Ureter (tissue), 1 donor: ENCODE measurements around the gene FBXL5. TPM values are rescaled to one million over a fixed set of nuclear protein-coding genes. Genes with fewer than 3 reads are reported as not detected.
A peak's percentile ranks its signal among the peaks of the same experiment; 100 is the strongest.

Experiments used
- DNase-seq: peaks from one replicate; pipeline ENCODE4 v3.0.0-alpha.2; 2020; ENCODE audit warnings: low spot score
- total RNA-seq: library from RNA; stranded (reverse); gene quantifications from one replicate; pipeline ENCODE4 v1.2.4, GENCODE V29; 2023
- donor health status: DM: yes; HTN: yes; CAD: no.

FBXL5 gene, protein sequence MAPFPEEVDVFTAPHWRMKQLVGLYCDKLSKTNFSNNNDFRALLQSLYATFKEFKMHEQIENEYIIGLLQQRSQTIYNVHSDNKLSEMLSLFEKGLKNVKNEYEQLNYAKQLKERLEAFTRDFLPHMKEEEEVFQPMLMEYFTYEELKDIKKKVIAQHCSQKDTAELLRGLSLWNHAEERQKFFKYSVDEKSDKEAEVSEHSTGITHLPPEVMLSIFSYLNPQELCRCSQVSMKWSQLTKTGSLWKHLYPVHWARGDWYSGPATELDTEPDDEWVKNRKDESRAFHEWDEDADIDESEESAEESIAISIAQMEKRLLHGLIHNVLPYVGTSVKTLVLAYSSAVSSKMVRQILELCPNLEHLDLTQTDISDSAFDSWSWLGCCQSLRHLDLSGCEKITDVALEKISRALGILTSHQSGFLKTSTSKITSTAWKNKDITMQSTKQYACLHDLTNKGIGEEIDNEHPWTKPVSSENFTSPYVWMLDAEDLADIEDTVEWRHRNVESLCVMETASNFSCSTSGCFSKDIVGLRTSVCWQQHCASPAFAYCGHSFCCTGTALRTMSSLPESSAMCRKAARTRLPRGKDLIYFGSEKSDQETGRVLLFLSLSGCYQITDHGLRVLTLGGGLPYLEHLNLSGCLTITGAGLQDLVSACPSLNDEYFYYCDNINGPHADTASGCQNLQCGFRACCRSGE
- total RNA-seq, result 110 TPM

DNA sequence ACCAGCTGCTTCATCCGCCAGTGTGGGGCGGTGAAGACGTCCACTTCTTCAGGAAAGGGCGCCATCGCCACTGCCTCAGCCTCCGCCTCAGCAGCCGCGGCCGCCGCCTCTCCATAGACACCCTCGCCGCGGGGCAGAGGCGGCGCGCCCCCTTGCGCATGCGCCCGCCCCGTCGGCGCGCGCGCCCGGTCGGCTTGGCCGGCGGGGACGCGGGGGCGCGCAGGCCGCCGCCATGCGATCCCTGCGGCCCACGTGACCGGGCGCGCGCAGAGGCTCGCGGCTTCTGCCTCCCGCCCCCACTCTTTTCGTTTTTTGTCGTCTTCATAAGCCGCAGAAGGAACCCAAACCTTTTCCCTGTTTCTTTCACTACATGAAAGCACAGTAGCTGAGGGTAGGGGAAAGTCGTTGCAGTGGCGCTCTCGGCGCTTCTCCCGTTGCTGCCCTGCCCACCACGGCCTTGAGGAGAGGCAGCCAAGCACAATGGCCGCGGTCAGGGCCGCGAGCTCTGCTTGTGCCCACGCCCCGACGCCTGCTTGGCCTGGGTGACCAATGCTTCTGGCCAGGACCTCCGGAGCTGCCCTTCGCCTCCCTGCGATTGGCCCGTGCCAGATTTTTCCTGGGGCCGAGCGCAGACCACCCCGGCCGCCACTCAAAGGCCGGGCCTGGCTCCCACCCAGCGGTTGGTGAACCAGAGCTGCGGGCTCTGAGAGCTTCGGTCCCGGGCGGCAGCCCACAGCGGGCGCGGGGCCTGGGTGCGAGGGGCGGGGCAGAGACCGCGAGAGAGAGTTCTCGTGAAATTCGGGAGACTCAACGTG is at the start of gene FBXL5:
Gene FBXL5 (minus strand): TSS at position 135 of the 815 bp plus-strand sequence. CDS start 70 bp downstream, at position 65.
- peak; percentile 83 for DNase-seq

DNA sequence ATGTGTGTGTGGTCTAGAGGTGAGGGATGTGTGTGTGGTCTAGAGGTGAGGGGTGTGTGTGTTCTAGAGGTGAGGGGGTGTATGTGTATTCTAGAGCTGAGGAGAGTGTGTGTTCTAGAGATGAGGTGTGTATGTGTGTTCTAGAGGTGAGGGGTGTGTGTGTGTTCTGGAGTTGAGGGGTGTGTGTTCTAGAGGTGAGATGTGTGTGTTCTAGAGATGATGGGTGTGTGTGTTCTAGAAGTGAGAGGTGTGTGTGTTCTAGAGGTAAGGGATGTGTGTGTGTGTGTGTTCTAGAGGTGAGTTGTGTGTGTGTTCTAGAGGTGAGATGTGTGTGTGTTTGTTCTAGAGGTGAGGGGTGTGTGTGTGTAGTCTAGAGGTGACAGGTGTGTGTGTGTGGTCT is 49.0 kb upstream of the FBXL5 start:
- DNase-seq, result no peak

DNA sequence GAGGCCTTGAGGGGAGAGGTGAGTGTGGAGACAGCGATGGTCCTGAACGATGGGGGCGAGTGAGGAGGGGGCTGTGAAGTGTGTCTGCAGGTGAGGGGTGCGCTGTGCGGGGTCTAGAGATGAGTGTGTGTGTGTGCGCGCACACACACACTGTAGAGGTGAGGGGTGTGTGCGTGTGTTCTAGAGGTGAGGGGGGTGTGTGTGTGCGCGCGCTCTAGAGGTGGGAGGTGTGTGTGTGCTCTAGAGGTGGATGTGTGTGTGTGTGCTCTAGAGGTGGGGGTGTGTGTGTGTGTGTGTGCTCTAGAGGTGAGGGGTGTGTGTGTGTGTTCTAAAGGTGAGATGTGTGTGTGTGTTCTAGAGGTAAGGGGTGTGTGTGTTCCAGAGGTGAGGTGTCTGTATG is 48.3 kb upstream of the FBXL5 start:
- DNase-seq, result no peak

DNA sequence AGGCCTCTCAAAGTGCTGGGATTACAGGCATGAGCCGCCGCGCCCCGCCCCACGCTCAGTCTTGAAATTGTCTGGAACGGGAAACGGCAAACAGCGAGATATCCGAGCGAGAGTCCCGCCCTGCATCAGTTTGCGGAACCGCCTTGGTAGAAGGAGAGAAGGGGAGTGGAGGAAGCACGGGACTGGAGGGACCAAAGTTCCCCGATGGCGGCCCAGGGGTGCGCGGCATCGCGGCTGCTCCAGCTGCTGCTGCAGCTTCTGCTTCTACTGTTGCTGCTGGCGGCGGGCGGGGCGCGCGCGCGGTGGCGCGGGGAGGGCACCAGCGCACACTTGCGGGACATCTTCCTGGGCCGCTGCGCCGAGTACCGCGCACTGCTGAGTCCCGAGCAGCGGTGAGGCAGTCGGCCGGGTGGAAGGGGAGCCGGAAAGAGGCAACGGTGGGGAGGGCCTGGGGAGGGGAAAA is 47.8 kb upstream of the FBXL5 start, which contains the start of gene BST1:
Gene BST1 (plus strand): TSS at position 125 of the 463 bp plus-strand sequence. CDS start 80 bp downstream, at position 205.
- DNase-seq, result peak; percentile 81

DNA sequence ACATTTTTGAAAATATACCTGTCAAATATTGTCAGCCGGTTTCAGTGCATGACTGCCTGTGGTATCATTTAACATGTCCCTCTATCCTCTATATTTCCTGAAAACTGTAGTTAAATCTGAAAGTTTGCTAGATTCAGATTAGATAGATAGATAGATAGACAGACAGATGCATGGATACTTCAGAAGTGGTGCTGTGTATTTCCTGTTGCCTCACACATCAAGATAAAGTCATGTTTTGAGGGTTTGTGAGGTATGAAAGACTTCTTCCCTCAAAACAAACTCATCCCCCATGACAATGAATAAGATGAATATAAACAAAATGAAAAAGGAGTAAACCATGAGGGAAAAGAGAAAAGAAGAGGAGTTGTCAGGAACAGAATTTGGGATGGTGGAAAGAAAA is 41.7 kb upstream of the FBXL5 start:
- no peak for DNase-seq

DNA sequence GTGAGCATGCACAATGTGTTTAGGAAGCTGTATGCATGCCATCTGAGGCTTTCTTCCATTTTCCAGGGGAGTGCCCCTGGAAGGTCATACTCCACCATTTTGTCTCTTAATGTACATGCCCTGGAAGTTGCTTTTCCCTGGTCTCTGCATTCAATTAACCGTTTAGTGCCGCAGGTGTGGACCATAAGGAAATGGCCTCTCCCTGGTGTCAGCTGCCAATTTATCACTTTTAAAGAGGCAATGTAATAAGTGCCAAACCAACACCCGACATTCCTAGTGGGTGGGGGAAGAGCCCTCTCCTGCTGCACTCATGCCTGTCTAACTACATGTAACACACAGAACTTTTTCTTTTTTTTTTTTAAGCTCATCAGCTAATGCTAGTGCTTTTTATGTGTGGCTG is 40.6 kb upstream of the FBXL5 start:
- no peak for DNase-seq

DNA sequence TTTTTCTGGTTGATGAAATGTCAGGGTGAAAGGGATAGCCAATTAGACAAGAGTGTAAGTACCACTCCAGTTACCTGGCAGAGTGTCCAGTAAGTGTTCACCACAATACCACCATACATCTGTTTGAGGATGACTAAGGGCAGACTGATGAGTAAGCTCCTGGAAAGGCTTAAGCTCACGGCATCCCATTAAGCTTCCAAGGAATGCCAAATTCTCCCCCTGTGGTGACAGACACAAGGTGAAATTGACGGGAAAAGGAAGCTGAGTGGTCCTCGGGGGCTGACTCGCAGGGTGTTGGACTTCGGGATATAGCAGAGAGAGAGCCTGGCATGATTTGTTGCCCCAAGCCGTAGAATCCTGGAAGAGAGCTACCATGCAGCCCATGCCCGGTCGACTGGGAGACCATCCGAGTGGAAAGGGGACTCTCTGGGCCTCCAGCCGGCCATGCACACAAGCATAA is 40.1 kb upstream of the FBXL5 start:
- DNase-seq, result no peak

DNA sequence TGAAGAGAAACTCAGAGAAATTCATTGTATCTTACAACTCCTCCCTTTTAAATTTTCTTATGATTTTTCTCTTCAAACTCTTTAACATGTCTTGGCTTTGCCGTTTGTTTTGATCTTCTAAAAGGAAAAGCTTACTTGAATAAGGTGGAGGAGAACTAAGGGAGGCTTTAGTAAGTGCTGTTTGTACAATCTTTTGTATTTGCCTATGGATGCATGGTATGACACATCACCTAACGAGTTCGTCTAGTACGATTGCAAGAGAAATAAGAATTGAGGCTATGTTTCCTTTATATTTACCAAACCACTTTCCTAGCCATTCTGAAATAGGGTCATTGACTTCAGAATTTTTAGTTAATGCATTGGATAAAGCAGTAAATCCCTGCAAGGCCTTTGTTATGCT is 39.3 kb upstream of the FBXL5 start:
- DNase-seq, result no peak

DNA sequence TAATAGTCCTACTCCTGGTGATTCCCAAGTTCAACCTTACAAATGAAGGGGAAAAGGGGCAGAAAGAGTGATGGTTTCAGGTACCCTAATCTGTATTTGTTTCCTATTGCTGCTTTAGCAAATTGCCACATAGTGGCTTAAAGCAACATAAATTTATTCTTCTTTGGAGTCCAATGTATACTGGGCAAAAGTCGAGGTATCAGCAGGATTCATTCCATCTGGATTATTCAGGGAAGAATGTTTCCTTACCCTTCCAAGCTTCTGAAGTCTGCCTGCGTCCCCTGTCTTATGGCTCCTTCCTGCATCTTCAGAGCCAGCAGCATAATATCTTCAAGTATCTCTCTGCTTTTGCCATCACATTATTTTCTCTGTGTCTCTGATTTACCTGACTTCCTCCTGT is 37.4 kb upstream of the FBXL5 start:
- DNase-seq, result no peak

DNA sequence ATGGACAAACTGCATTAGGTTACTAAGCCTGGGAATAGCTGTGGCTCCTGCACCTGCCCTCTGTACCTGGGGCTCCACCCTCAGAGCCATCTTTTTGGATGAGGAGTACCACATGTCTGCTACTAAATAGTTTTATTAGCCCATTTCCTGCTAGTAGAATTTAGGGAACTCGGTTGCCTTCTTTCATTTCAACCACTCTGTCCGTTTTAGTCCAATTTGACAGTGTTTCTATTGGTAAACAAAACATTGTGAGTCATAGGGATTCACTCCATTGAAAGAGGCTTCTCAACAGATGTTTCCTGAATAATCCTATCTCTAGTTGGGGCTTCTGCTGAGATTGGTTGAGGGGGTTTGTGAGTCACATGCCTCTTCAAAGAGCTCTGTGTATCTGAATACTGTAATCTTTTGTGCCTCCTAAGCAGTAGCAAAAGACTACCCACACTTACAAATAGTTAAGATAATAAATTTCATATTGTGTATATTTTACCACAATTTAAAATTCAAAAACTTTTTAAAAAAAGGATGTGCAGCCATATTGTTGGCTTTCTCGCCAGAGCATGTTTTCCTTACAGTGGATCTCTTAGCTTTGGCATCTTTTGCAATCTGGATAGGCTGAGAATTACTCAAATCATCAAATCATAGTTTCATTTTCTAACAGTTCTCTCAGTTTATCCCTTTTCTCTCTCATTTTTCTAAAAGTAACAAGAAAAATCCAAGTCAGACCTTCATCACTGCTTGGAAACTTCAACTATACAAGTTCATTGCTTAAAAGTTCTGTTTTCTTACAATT is 36.4 kb upstream of the FBXL5 start:
- no peak for DNase-seq

DNA sequence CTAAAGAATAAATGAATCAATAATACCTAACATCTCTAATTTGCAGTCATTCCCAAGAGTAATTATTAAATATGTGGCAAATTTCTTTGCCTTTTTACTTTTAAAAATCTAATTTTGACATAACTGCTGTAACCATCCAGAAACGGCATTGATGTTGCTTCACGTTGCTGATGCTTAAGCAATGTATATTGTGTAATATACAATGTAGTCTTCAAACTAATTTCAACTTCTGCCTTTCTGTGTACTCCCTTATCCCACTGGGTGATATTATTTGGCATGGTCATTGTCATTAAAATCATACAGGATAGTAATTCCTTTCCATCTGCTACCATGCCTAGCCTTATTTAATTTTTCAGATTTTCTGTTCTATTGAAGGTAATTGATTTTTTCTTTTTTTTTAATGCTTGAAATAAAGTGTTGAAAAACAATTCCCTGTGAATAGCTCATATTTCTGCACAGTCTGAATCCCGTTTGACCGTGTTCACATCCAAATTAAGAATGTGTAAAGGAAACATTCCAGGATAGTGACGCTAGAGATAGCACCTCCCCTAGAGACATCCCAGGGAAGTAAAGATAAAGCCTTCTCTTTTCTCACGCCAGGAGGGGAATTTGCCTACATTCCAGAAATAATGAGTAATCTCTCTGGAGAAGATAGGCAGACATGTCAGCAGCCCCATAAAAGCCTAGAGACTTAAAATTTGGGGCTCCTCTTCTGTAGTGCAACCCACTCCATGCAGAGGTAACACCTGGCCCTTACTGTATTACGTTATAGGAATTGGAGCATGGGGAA is 35.1 kb upstream of the FBXL5 start:
- no peak for DNase-seq

DNA sequence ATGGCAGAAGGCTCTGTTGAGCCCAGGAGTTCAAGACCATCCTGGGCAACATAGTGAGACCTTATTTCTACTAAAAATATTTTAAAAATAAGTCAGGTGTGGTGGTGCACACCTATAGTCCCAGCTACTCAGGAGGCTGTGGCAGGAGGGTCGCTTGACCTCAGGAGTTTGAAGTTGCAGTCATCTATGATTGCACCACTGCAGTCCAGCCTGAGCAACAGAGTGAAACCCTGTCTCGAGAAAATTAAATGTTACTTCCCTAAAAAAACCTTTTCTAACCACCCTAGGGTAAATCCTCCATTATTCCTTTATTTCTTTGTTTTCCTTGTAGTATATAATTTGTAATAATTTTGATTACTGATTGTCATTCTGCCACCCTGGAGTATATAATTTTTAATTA is 34.4 kb upstream of the FBXL5 start:
- DNase-seq, result no peak

DNA sequence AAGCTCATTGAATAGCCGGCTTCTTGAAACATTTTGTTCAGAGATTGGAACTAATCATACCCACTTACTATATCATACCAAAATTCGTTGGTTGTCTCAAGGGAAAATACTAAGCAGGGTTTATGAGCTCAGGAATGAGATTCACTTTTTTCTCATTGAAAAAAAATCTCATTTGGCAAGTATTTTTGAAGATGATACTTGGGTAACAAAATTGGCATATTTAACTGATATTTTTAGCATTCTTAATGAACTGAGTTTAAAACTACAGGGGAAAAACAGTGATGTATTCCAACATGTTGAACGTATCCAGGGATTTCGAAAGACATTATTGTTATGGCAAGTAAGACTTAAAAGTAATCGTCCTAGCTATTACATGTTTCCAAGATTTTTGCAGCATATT is 32.9 kb upstream of the FBXL5 start:
- DNase-seq, result no peak

DNA sequence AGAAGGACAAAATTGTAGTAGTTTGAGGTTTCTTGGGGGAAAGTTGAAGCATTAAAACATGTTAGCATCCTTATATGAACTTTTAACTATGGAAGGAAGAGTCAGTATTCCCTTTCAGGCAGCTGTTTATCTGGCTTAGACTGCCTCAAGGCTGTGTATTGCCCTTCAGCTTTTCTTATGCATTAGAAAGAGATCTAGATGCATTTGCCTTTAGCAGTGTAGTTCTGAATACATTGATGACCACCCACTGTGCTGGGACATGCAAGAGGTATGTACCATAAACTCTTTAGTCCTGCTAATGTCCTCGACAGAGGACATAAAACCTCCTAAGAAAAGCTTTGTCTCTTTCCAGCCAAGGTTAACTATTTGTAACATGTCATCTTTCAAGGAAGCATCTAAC is 29.3 kb upstream of the FBXL5 start:
- no peak for DNase-seq

DNA sequence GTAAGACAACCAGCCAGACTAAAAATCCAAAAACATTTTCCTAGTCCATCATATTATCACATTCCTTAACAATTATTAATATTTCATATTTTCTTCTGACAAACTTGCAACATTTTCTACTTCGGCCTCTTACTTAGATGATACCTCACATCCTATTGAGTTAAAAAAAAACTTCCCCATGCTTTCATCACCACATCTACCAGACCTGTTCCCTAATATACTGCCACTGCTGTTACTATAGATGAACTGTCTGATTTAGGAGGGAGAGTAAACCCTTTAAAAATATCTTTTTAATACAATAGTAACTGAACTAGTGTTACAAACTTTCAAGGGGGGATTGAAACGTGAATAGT is 28.0 kb upstream of the FBXL5 start:
- DNase-seq, result no peak

DNA sequence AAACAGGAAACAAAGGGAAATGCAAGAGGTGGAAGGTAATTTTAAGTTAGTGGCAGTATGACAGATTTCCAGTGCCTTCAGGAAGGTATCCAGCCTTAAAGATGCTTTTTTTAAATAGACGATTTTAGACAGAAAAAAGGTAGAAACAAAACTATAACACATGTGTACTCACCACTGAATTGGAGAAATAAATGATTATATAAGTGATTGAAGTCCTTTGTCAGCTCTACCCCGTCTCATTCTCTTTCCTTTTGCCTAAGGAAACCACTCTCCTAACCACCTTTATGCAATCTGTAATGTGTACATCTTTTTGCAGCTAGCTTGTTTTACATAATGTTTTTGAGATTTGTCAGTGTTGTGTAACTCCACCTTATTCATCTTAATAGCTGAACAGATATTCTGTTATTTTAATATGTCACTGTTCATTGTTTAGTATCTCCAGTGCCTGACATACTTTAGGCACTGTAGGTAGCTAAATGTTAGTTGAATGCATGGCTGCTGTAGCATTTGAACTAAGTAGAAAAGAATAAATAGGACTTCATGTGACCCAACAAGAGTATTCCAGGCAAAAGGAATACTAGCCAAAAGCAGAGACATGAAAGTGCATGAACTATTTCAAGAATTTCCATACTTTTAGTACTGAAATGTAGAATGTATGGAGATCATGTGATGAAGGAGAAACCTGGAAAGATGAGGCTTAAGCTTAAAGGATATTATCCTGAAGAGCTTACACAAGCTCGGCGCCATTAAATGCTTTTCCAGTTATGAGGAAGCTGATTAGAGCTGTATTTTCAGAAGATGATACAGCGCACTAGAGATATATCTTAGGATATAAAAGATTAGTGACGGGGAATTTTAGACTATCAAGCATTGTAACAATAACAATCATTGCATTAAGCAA is 27.3 kb upstream of the FBXL5 start:
- no peak for DNase-seq

DNA sequence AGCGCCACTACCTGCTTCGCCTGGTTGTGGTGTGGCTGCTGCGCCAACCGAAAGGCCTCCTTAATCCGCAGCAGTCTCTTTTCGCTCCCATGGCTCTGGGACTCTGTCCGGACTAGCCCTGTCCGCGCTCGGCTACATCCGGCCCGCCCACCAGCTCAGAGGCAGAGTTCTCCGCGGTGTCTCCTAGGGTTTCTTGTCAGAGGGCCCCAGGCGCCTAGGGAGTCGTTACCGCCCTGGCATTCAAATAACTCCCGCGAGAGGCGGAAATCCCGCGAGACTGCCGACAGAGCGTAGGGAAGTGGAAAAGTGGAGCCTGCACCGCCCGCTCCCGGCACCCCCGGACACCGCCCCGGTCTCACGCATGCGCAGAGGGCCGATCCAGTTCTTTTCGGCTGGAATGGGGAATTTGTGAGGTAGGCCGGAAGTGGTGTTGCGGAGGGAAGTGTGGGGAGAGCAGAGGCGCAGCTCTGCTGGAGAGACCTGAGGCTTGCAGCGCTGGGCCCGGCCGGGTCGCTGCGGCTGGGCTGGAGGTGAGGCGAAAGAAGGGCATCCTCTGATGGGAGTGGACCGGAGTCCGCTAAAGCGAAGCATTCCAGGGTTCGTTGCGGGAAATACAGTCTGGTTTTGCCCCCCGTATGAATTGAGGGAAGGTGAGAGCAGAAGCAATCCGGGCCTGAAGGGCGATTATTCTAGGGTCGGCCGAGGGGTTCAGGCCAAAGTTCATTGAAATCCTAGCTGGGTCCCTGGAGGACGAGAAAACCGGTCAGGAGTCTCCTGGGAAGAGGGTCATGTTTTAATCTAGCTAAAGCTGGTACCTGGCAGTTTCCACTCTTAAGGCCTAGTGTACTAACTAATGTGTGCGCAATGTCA is 26.4 kb upstream of the FBXL5 start, which contains the start of gene FAM200B:
Gene FAM200B (plus strand): TSS at position 456 of the 870 bp plus-strand sequence. CDS start 5,151 bp downstream, outside the sequence.
- DNase-seq, result peak; percentile 99

DNA sequence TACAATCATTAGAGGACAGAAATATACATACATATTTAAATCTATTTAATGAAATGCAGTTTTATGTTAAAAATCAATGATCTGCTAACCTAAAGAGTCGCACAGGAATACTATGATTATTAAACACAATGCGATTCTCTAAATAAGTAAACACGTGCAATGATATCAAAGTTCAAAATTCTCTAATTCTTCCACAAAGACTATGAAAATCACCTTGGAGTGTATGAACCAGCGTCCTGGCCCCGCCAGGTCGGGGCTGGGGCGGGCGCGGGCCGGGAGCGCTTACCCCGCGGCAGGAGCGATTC is 25.9 kb upstream of the FBXL5 start:
- DNase-seq, result no peak
